ENCODE measurements around the gene SLC35F6.

The SLC35F6 gene

GRCh38 chr2:26822877-26823276, 58.8 kb downstream of the SLC35F6 start:
- H3K4me3 ChIP-seq (ENCODE audit: low read depth, low read length), result no peak overlapping the region
- no peak for TF ChIP-seq CTCF (IDR thresholded peaks at IDR 0.05; ENCODE audit: insufficient read depth, low read depth, low read length, missing control alignments)
- no peak for DNase-seq (ENCODE audit: low read depth)
